GM19468 (cell line): Measurements from ENCODE around the gene SH3BGRL2.

ENCODE experiments used
- ATAC-seq: cut with Tn5 transposase; IDR thresholded peaks from one replicate; pipeline ENCODE4 v1.9.1; 2021; ENCODE audit warnings: mild to moderate bottlenecking, moderate library complexity, moderate number of reproducible peaks; ENCODE audit not compliant: unreplicated experiment; ENCODE audit errors: extremely low read depth

The SH3BGRL2 gene

DNA sequence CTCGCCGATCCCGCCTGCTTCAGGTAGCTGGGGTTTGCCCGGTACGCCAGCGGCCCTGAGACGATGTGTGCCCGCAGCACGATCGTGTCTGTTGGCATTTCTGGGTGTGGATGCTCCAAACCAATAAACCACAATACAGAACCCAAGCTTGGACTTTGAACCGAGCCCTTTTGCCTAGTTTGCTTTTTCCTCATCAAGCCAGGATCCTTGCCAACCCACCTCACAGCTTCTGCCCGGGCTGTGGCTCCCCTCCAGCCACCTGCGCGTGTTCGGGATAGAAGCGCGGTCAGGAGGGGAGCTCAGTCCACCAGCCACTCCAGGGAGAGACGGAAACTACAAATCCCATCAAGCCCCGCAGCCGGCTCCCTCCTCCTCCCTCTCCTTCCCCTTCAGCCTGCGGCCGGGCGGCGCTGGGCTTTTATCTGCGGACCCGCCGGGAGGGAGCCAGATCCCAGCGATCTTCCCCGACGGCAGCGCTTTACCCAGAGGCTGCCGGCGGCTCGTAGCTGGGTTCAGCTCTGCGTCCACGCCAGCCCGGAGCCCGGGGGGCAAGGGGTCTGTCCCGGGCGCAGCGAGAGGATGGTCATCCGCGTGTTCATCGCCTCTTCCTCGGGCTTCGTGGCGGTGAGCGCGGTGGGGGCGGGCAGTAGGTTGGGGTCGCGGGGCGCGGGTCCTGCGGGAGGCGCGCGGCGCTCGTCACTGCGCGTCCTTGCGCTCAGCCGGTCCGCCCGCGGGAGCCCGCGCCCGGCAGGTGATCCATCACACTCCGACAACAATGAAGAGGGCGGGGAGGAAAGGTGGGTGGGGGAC is at the start of gene SH3BGRL2:
TSS of gene SH3BGRL2 (plus strand) at position 447 of the 810 bp plus-strand sequence. CDS start at position 580, 133 bp downstream.
- no peak for ATAC-seq

DNA sequence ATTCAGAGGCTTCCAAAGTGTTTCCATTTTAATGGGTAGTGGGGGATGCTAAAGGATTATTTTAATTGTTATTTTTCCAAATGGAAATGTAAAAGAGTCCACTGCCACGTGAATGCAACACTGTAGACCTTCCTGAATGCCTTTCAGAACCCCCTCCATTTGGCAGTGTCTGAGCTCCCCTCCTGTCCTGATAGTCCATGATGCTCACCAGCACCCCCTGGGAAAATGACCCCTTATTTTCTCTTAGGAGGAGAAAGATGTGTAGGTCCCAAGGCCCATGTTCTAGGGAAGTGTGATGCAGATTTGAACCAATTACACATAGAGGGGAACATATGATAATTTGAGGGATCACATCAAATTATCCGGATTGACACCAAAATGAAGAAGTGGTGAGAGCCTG is 46.8 kb upstream of the SH3BGRL2 start:
- no peak for ATAC-seq

DNA sequence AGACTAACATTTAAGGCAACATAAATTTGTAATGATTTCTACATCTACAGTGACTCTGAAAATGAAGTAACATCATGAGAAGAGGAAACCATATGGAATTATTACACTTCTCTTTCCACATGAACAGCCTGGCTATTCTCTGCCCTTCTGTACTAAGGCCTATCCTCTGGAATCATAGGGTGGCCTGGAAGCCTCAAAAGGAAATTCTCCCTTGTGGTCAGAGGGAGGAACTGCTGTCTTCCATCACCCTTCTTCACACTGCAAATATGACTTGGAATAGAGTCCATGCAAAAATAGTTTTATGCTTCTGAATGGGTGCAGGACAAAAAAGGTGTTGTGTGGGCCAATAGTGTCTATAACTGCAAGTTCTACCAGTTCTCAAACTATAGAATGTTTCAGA is 44.6 kb upstream of the SH3BGRL2 start:
- ATAC-seq: no peak

DNA sequence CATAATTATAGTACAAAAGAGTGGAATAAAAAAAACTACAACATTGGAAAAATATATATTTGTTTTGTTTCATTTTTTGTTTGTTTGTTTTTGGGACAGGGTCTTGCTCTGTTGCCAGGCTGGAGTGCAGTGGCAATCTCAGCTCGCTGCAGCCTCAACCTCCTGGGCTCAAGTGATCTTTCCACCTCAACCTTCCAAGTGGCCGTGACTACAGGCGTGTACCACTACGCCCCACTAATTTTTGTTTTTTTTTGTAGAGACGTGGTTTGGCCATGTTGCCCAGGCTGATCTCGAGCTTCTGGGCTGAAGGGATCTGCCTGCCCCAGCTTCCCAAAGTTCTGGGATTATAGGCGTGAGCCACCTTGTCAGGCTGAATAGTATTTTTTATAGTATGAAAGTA is 41.4 kb upstream of the SH3BGRL2 start:
- ATAC-seq: no peak

DNA sequence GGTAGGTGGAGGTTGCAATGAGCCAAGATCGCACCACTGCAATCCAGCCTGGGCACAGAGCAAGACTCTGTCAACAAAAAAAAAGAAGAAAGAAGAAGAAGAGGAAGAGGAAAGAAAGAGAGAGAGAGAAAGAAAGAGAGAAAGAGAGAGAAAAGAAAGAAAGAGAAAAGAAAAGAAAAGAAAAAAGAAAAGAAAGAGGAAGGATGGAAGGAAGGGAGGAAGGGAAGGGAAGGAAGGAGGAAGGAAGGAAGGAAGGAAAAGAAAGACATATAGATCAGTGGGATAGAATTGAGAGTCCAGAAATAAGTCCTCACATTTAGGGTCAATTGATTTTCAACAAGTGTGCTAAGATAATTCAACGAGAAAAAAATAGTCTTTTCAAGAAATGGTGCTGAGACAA is 34.0 kb upstream of the SH3BGRL2 start:
- ATAC-seq: no peak

DNA sequence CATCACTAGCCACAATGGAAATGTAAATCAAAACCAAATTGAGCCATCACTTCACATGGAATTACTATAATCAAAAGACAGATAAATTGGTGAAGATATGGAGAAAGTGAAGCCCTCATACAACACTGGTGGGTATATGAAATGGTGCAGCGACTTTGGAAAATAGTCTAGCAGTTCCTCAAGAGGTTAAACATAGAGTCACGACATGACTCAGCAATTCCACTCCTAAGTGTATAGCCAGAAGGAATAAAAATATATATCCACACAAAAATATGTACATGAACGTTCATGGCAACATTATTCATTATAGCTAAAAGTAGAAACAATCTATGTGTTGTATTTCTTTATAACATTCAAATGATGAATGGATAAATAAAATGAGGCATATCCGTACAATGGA is 33.1 kb upstream of the SH3BGRL2 start:
- ATAC-seq: no peak

DNA sequence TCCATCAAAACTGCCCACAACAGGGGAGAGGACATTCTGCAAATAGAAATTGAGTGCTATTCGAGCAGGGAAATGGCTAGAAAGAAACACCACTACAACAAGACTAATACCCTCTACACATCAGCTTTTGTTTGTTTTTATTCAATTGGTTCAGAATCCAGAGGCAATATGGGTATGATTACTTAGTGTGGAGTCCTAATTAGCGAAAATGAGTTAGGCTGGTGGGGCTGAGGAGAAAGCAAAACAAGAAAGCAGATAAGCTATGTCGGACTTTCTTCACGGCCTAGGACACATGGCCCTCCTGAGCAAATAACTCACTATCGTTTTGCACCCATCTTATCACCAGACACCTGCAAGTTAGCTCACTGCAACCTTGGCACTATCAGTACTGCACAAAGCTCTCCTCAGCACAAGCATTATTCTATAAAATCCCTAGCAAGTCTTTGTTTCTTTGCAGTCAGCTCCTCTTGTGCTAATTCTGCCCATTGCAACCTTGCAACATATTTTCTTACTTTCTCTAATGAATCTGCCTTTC is 31.3 kb upstream of the SH3BGRL2 start:
- no peak for ATAC-seq

DNA sequence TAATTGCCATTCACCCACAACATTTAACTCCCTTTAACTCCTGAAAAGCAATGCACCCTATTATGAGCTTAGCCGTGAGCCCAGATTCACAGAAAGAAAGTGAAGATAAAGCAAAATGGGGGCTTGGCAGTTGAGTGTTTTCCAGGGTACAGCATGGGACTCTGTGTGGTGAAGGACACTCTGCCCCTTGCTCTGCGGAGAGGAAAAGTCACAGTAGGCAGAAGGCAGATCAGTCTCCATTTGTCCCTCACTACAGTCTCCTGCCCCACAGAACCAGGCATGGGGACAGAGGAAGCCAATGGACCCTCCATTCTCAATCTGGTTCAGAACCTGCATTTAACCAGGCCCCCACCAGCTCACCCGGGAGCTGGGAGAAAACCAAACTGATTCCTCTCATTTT is 30.8 kb upstream of the SH3BGRL2 start:
- ATAC-seq: no peak

DNA sequence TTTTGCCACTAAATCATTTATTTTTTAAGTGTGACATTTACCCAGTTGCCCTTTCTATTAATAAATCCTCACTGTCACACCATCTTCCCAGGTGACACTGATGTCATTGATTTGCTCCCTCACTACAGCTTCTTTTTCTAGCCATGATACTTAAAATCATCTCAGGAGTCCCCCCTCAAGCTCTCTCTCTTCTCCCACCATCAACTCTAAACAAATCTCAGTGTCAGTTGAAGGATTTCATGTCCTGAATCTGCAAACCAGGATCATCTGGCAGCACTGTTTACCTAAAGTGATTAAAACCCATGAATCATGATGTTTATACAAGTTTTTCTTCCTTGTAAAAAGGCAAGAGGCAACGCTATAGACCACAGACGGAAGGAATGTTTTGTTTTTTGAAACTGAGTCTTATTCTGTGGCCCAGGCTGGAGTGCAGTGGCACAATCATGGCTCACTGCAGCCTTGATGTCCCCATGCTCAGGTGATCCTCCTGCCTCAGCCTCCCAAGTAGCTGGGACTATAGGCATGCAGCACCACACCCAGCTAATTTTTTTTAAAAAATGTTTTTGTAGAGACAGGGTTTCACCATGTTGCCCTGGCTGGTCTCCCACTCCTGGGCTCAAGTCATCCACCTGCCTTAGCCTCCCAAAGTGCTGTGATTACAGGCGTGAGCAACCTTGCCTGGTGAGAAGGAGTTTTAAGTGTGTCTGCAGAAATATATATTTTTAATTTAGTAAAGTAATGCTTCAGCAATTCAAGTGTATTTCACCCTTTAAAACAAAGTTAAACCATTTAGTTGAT is 30.1 kb upstream of the SH3BGRL2 start:
- no peak for ATAC-seq

DNA sequence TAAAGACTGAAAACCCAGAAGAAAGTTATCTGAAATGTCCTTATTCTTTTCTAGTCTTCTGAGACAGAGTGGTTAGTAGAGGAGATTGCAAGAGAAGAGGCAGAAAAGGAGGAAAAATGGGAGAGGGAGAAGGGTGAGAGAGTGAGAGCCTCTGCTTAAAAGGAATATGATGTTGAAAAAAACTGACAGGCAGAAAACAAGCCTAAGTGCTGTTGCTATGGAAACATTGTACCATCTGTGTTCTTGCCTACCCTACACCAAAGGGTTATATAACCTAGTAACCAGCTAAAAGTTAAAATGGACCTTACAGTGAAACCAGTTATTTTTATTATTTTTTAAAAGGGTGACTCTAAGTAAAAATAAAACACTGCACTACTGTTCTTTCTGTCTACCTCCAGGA is 28.3 kb upstream of the SH3BGRL2 start:
- ATAC-seq: no peak

DNA sequence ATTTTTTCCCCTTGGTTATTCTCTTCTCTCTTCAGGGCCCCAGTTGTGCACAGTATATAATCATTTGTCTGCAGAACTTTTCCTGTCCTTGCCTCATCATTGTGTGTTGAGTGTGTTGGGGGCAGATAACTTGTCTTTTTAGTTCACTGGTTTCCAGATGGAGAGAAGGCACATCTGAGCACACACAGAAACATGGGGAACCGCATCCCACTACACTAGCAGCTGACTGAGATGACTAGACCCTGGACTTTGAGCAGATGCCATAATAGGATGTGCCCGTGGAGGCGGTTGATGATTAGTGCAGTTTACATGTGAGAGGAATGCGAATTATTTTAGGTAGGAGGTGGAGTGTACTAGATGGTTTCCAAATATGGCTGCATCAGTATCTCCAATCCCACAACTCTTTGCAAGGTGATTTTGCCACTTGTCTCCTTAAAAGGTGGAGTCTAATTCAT is 26.5 kb upstream of the SH3BGRL2 start:
- no peak for ATAC-seq

DNA sequence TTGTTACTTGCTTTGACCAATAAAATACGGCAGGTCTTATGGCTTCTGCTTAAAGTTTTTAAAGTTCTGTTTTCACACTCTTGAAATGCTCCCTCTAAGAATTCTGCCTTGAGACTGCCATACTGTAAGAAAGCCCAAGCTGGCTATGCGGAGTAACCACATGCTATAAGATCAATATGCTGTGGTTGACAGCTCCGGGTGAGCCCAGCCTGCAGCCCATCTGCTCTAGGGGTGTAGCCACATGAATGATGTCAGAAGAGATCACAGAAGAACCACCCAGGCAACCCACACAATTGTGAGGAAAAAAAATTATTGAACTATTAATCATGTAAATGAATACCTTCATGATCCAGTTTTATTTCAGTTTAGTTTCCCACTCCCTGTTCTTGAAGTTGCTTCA is 26.1 kb upstream of the SH3BGRL2 start:
- no peak for ATAC-seq

DNA sequence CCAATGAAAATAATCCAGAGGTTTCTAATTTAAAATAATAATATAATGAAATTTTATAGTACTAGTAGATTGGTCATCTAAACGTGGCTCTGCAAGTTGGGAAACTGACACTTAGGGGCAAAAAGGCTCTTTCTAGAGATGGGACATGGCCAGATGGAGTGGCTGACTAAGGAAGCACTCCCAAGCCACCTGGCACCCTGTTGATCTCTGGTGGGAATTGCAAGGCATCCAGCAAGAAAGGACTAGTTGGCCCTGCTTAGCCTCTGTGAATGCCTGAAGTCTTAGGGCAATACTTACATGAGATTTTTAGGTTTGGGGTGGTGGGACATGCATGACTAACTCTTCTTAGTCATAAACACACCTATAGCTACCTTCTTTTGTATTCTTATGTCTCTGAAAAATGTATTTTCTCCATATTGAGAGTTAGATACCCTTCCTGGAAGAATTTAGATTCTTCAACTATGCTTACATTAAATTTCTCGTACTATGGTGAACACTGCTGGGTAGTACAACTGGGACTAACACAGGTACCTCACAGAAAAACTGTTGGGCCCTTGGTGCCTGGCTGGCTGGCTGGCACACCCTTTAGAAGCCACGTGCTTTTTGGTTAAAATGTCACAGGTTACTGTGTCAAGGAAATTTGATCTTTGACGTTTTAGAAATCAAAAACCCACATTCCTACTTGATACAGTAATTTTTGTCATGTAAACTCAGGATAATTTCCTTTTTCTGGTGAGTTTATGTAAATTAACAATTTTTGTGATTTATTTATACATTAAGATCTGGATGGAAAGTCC is 25.0 kb upstream of the SH3BGRL2 start:
- ATAC-seq: no peak

DNA sequence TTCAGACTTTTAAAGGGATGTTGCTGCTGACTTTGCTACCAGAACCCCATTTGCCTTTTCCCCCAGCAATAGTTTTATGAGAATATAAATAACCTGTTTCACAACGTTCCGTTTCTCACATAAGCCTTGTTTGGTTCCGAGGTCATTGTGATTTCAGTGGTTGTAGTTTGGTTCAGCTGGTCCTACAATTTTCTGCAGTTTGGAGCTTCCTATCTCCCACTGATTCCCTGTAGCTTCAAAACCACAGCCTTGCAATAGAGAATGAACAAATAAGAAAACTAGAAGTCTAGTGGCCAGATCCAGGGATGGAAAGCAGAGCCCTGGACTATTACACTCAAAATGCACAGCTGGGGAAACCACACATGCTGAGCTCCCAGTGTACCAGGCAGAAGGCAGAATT is 24.1 kb upstream of the SH3BGRL2 start:
- ATAC-seq: no peak

DNA sequence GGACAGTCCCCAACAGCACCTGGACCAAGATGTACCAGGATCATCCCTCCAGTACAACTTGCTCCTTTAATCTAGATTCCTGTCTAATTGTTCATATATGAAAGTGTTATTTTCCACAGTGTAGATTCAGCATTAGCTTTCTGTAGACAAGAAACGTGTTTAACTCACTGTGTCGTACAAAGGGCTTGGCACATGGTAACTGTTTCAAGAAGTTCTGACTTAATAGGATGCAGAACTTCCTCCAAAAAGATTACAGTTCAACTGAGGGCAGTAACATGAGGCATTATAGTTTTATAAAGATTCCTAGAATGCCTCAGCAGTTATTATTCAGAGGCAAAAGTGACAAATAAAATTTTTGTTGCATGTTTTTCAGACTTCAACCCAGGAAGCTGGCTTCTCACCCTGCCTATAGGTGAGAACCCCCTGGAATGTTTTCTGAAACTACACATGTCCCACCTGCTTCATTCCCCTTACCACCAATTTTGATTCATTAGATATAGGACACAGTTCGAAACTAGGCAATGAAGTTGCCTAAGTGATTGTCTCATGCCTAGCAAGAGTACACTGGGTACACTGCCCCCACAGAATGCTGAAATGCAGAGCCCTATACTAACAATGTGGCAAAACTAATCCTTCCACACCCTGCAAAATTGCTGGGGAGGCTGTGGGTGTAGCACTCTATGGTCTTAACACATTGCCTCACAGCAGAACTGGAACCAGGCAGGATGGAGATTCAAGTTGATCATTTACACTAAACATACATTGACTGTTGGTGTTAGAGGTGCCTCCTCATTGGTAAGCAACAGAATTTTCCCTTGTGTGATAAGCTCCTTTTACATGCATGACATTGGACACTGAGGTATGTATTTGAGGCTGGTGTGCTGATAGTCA is 22.6 kb upstream of the SH3BGRL2 start:
- no peak for ATAC-seq

DNA sequence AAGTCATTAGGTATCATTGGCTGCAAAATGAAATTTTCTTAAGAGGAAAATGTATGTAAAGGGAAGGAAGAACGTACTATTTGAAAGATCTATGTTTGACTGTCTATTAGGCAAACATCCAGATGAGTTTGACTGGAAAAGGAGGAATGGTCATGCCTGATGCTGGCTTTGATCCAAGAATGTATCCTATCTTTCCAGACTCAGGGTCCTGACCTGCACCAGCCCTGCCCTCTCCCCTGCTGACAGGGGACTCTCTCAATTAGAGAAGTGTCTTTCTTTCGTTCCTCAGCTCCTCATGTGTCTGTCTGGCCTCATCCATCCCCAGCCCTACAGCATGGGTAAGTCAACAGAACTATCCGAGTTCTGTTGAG is 21.9 kb upstream of the SH3BGRL2 start:
- no peak for ATAC-seq

DNA sequence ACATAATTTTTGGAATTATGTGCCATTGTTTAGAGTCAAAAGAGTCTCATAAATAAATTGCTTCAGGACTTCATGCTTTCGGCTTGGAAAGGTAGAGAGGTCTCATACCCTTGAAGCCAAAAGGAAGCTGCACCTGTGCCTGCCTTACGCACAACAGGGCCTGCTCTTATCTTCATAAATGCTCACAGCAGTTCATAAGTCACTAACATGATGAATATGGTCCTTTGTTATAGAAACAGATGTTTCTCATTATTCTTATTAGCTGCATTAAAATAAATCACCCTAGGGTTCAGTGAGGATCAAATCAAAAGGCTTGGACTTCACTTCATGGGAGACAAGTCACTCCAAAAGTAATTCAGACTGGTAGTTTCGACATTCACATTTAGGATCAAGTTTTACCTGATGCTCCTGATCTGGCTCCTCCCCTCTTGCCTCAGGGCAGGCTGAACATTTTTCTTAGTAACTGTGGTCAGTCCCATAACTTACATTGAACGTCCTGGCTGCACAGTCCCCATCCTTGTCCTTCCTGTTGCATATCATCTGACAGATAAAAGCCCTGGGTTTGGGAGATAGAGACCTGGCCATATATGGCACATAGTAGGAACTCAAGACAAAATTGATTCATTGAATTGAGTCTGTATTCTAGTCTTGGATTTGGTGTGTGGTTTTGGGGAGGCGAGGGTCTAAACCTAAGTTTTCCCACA is 20.7 kb upstream of the SH3BGRL2 start:
- no peak for ATAC-seq

DNA sequence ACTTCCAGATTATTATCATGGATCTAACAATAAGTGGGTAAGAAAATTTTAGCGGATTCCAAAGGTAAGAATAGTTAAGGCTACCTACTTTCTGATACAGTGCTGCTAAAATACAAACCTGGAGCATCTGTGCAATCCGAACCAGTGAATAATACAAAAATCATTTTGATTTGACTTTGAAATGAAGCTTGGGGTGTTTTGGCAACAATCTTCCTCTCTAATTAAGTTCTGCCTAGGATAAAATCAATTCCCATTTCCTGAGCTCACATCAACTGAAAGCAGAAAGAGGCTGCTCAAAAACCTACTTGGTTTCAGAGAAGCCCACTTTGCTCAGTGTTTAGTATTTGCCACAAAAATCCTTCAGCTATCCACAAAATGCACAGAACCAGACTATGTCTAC is 18.7 kb upstream of the SH3BGRL2 start:
- ATAC-seq: no peak

DNA sequence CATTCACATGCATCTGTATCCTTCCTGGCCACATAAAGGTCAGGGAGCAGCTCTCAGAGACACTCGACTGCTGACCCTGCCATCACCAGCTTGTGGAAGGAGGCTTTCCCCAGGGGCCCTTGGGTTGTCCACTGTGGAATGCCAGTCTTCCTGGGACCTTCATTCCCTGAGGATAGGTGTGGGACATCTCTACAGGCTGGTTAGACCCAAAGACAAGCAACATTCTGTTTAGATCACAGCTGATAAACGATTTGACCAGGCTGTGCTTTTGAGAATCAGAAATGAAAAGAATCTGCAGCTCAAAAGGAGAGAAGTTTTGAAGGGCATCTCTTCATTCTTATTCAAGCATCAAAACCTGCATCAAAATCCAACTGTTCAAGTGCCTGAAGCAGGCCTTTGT is 18.2 kb upstream of the SH3BGRL2 start:
- no peak for ATAC-seq
